Fibroblast of lung (primary cell): Measurements from ENCODE around the gene OASL. TPM values are rescaled to one million over a fixed set of nuclear protein-coding genes. Genes with fewer than 3 reads are reported as not detected.

Experiments used
- DNase-seq, 2 donors: peaks; one replicate each; pipeline versions ENCODE4 v3.0.0 to v3.0.0-alpha.2; 2010; ENCODE audit warnings: low read depth in 2 of 2
- H2AFZ ChIP-seq: 2 replicates; pipeline ENCODE4 v1.5.1; 2012; ENCODE audit warnings: low read length, control low read depth, inconsistent platforms
- H3K27ac ChIP-seq: 2 replicates; pipeline ENCODE4 v1.5.1; 2011; ENCODE audit warnings: low read length, control low read depth; ENCODE audit not compliant: insufficient read depth
- H3K27me3 ChIP-seq: 2 replicates; pipeline ENCODE4 v1.5.1; 2011; ENCODE audit warnings: mild to moderate bottlenecking, low read length; ENCODE audit not compliant: control insufficient read depth, insufficient read depth
- H3K36me3 ChIP-seq: 2 replicates; pipeline ENCODE4 v1.5.1; 2011; ENCODE audit warnings: low read length; ENCODE audit not compliant: control insufficient read depth, insufficient read depth
- H3K4me1 ChIP-seq: 2 replicates; pipeline ENCODE4 v1.5.1; 2011; ENCODE audit warnings: low read length; ENCODE audit not compliant: control insufficient read depth, insufficient read depth; ENCODE audit errors: extremely low read depth
- H3K4me2 ChIP-seq: 2 replicates; pipeline ENCODE4 v1.5.1; 2011; ENCODE audit warnings: low read length, control low read depth; ENCODE audit not compliant: insufficient read depth; ENCODE audit errors: extremely low read depth
- H3K4me3 ChIP-seq, 4 experiments: fragments of 200-600 bp in 1 of 4; sonication (generic) in 1 of 4; replicated peaks in 1 of 4; 2 replicates each; pipeline ENCODE4 v1.5.1; 2011 to 2016; ENCODE audit warnings: low read length in 4 of 4, low read depth in 3 of 4, mild to moderate bottlenecking in 3 of 4, control low read depth in 2 of 4, inconsistent platforms in 1 of 4, mixed read lengths in 1 of 4; ENCODE audit not compliant: insufficient read depth in 1 of 4; ENCODE audit errors: control extremely low read depth in 1 of 4
- H3K79me2 ChIP-seq: 2 replicates; pipeline ENCODE4 v1.5.1; 2012; ENCODE audit warnings: mild to moderate bottlenecking, low read length, inconsistent platforms; ENCODE audit not compliant: control insufficient read depth, insufficient read depth
- H3K9ac ChIP-seq: 2 replicates; pipeline ENCODE4 v1.5.1; 2011; ENCODE audit warnings: mild to moderate bottlenecking, low read length, control low read depth; ENCODE audit not compliant: insufficient read depth
- H3K9me3 ChIP-seq: 2 replicates; pipeline ENCODE4 v1.5.1; 2012; ENCODE audit warnings: low read depth, low read length; ENCODE audit not compliant: control insufficient read depth, insufficient read depth
- H4K20me1 ChIP-seq: 2 replicates; pipeline ENCODE4 v1.5.1; 2011; ENCODE audit warnings: low read length; ENCODE audit not compliant: control insufficient read depth, insufficient read depth; ENCODE audit errors: extremely low read depth
- EZH2 ChIP-seq: IDR thresholded peaks from 2 replicates; pipeline ENCODE4 v1.5.1; 2012; ENCODE audit warnings: low read length, control low read depth, mild to moderate bottlenecking; ENCODE audit errors: missing control alignments
- polyA plus RNA-seq, 2 donors: library from polyadenylated mRNA; depleted of rRNA in 1 of 2; stranded (reverse) in 1 of 2; unstranded in 1 of 2; fragments of >200 nt; gene quantifications; 2 replicates each; pipeline ENCODE4 v1.2.1, GENCODE V29; 2011 to 2012; ENCODE audit warnings: missing spikeins in 1 of 2
- total RNA-seq: library from RNA; depleted of rRNA; stranded (reverse); fragments of >200 nt; gene quantifications from 2 replicates; pipeline ENCODE4 v1.2.1, GENCODE V29; 2014
- TF ChIP-seq, protein P1 (sequence below), 2 donors: IDR thresholded peaks in 1 of 2; conservative IDR thresholded peaks in 1 of 2; 1 replicate in 1 of 2; 2 replicates in 1 of 2; pipeline ENCODE4 v1.5.1; 2011 to 2012; ENCODE audit warnings: low read length in 2 of 2, control low read depth in 1 of 2, inconsistent platforms in 1 of 2, low read depth in 1 of 2, mild to moderate bottlenecking in 1 of 2

Gene OASL
- total and polyA plus RNA-seq, 2 donors (not counting 1 experiment from before 2014, with no cell fraction given): 0.07 to 1.2 TPM

DNA sequence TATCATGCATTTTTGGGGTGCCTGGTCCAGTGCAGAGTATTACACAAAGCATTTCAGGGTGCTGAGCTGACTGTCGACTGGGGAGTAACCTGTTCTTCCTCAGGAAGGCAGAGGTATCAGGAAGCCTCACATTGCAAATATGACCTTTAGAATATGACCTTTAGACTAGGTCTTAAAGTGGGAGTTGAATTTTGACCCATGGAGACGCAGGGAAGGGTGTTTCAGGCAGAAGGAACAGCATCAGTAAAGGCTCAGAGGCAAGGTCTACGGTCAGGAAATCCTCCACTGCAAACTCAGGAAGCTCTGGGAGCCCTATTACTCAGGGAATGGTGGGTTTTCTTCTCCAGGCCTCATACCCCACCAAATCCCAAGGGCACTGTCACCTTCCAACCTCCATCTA lies 49.4 kb downstream of the OASL start:
- H3K27ac ChIP-seq: no peak overlapping the region
- H3K4me3 ChIP-seq: no peak overlapping the region
- DNase-seq: no peak
- H3K9me3 ChIP-seq: no peaks in the 10 kb centered on the region
- H3K79me2 ChIP-seq: no peaks in the 10 kb centered on the region
- H2AFZ ChIP-seq: no peak overlapping the region
- H3K9ac ChIP-seq: no peak overlapping the region
- H3K27me3 ChIP-seq: peaks cover 4% of the 10 kb centered on the region
- no peak for TF ChIP-seq EZH2
- TF ChIP-seq, protein P1, sequence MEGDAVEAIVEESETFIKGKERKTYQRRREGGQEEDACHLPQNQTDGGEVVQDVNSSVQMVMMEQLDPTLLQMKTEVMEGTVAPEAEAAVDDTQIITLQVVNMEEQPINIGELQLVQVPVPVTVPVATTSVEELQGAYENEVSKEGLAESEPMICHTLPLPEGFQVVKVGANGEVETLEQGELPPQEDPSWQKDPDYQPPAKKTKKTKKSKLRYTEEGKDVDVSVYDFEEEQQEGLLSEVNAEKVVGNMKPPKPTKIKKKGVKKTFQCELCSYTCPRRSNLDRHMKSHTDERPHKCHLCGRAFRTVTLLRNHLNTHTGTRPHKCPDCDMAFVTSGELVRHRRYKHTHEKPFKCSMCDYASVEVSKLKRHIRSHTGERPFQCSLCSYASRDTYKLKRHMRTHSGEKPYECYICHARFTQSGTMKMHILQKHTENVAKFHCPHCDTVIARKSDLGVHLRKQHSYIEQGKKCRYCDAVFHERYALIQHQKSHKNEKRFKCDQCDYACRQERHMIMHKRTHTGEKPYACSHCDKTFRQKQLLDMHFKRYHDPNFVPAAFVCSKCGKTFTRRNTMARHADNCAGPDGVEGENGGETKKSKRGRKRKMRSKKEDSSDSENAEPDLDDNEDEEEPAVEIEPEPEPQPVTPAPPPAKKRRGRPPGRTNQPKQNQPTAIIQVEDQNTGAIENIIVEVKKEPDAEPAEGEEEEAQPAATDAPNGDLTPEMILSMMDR (conservative IDR thresholded peaks at IDR 0.05 in 1 of 2, IDR thresholded peaks at IDR 0.05 in 1 of 2; ENCODE audit: low read depth in 1 of 2, low read length in 2 of 2): no peak
- H3K4me1 ChIP-seq: no peaks in the 10 kb centered on the region
- no peaks in the 10 kb centered on the region for H3K36me3 ChIP-seq
- H4K20me1 ChIP-seq: no peaks in the 10 kb centered on the region
- no peak overlapping the region for H3K4me2 ChIP-seq

DNA sequence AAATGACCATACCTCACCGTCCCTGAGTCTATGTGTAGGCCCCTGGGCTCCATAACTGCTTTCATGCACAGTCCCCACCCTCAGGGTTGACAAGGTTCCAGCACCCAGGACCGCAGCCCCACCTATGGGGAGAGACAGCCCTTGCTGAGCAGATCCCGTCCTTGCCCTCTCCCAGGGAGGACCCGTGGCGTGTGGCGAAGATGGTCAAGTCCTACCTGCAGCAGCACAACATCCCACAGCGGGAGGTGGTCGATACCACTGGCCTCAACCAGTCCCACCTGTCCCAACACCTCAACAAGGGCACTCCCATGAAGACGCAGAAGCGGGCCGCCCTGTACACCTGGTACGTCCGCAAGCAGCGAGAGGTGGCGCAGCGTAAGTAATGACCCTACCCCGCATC lies 50.4 kb downstream of the OASL start:
- Histone ChIP-seq H3K4me3 (no peak overlapping the region), H4K20me1 (no peaks in the 10 kb centered on the region), H3K27ac (no peak overlapping the region), H3K9ac (no peak overlapping the region), H3K9me3 (no peaks in the 10 kb centered on the region), H3K79me2 (no peaks in the 10 kb centered on the region), H3K4me2 (no peak overlapping the region), H3K27me3 (peaks cover 4% of the 10 kb centered on the region), H3K4me1 (no peaks in the 10 kb centered on the region), H3K36me3 (no peaks in the 10 kb centered on the region), H2AFZ (no peak overlapping the region)
- TF ChIP-seq EZH2: no peak
- TF ChIP-seq, protein P1 (conservative IDR thresholded peaks at IDR 0.05 in 1 of 2, IDR thresholded peaks at IDR 0.05 in 1 of 2; ENCODE audit: low read depth in 1 of 2, low read length in 2 of 2): no peak
- DNase-seq: no peak

DNA sequence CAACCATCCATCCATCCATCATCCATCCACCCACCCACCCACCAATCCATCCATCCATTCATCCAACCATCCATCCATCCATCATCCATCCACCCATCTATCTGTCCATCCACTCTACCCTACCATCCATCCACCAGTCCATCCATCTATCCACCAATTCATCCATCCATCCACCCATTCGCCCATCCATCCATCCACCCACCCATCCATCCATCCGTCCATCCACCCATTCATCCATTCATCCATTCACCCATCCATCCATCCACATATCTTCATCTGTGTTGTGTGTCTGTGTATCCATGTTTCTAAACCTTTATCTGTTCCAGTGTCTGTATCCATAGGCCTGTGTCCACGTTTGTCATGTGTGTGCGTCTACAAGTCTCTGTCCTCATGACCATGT lies 50.8 kb downstream of the OASL start:
- H3K27me3 ChIP-seq: peaks cover 4% of the 10 kb centered on the region
- no peak for DNase-seq
- H4K20me1 ChIP-seq: no peaks in the 10 kb centered on the region
- no peaks in the 10 kb centered on the region for H3K9me3 ChIP-seq
- no peaks in the 10 kb centered on the region for H3K4me1 ChIP-seq
- no peaks in the 10 kb centered on the region for H3K36me3 ChIP-seq
- TF ChIP-seq EZH2: no peak
- TF ChIP-seq, protein P1 (conservative IDR thresholded peaks at IDR 0.05 in 1 of 2, IDR thresholded peaks at IDR 0.05 in 1 of 2; ENCODE audit: low read depth in 1 of 2, low read length in 2 of 2): no peak
- no peak overlapping the region for H3K4me3 ChIP-seq
- no peaks in the 10 kb centered on the region for H3K79me2 ChIP-seq
- no peak overlapping the region for H3K9ac ChIP-seq
- H2AFZ ChIP-seq: no peak overlapping the region
- no peak overlapping the region for H3K27ac ChIP-seq
- no peak overlapping the region for H3K4me2 ChIP-seq
